GM23338 (cell line): Measurements from ENCODE around the gene SCN2A. TPM values are rescaled to one million over a fixed set of nuclear protein-coding genes. Genes with fewer than 3 reads are reported as not detected.

Experiments
- ATAC-seq: fragments of 200-7000 bp; cut with Tn5 transposase; 3 replicates; pipeline ENCODE4 v1.9.1; 2020
- DNase-seq: peaks from one replicate; pipeline ENCODE4 v3.0.0-alpha.2; 2015; ENCODE audit warnings: low spot score
- H2AFZ ChIP-seq: fragments of 200-600 bp; sonication (generic); 2 replicates; pipeline ENCODE4 v1.8.0; 2016; ENCODE audit warnings: antibody characterized with exemption, mild to moderate bottlenecking, moderate library complexity
- H3F3A ChIP-seq: fragments of 200-600 bp; sonication (generic); replicated peaks from 2 replicates; pipeline ENCODE4 v1.8.0; 2017; ENCODE audit warnings: antibody characterized with exemption, mixed run types, low read depth
- H3K27ac ChIP-seq: fragments of 200-600 bp; sonication (generic); 2 replicates; pipeline ENCODE4 v1.6.1; 2016; ENCODE audit warnings: low read depth
- H3K27me3 ChIP-seq: fragments of 200-600 bp; sonication (generic); 2 replicates; pipeline ENCODE4 v1.8.0; 2016; ENCODE audit warnings: mild to moderate bottlenecking, mixed run types, moderate library complexity; ENCODE audit not compliant: insufficient read depth
- H3K36me3 ChIP-seq: fragments of 200-600 bp; sonication (generic); 2 replicates; pipeline ENCODE4 v1.8.0; 2016; ENCODE audit warnings: mild to moderate bottlenecking; ENCODE audit not compliant: insufficient read depth
- H3K4me1 ChIP-seq: fragments of 200-600 bp; sonication (generic); 2 replicates; pipeline ENCODE4 v1.8.0; 2016; ENCODE audit warnings: mild to moderate bottlenecking, moderate library complexity; ENCODE audit not compliant: insufficient read depth
- H3K4me2 ChIP-seq: fragments of 200-600 bp; sonication (generic); 2 replicates; pipeline ENCODE4 v1.7.1; 2017; ENCODE audit warnings: mixed run types
- H3K4me3 ChIP-seq: fragments of 200-600 bp; sonication (generic); 2 replicates; pipeline ENCODE4 v1.6.1; 2016; ENCODE audit warnings: mixed run types
- H3K79me2 ChIP-seq: fragments of 200-600 bp; sonication (generic); replicated peaks from 2 replicates; pipeline ENCODE4 v1.8.0; 2017; ENCODE audit warnings: mild to moderate bottlenecking; ENCODE audit not compliant: insufficient read depth
- H3K9me2 ChIP-seq: fragments of 200-600 bp; sonication (generic); 2 replicates; pipeline ENCODE4 v1.8.0; 2017; ENCODE audit not compliant: insufficient read depth
- H4K20me1 ChIP-seq: fragments of 200-600 bp; sonication (generic); replicated peaks from 2 replicates; pipeline ENCODE4 v1.8.0; 2017; ENCODE audit warnings: mild to moderate bottlenecking; ENCODE audit not compliant: insufficient read depth
- H3K27ac Mint-ChIP-seq: 2 replicates; pipeline ENCODE4 v1.8.0; 2020; ENCODE audit warnings: inconsistent platforms, mild to moderate bottlenecking, moderate library complexity, mixed read lengths
- H3K27me3 Mint-ChIP-seq: 3 replicates; pipeline ENCODE4 v1.8.0; 2022; ENCODE audit warnings: low read depth, mild to moderate bottlenecking, moderate library complexity, mixed read lengths, inconsistent platforms; ENCODE audit not compliant: insufficient read depth, poor library complexity
- H3K36me3 Mint-ChIP-seq: 3 replicates; pipeline ENCODE4 v1.8.0; 2021; ENCODE audit warnings: low read depth, mild to moderate bottlenecking, inconsistent platforms, moderate library complexity, mixed read lengths
- H3K4me1 Mint-ChIP-seq: 3 replicates; pipeline ENCODE4 v1.8.0; 2020; ENCODE audit warnings: mild to moderate bottlenecking, inconsistent platforms, mixed read lengths
- H3K4me3 Mint-ChIP-seq: 3 replicates; pipeline ENCODE4 v1.8.0; 2021; ENCODE audit warnings: moderate library complexity, mild to moderate bottlenecking, inconsistent platforms, mixed read lengths
- H3K9me3 Mint-ChIP-seq: 3 replicates; pipeline ENCODE4 v1.8.0; 2020; ENCODE audit warnings: moderate library complexity, mild to moderate bottlenecking, inconsistent platforms, mixed read lengths
- CREB1 ChIP-seq: fragments of 250-450 bp; sonication (Bioruptor Pico); IDR thresholded peaks from 2 replicates; pipeline ENCODE4 v1.5.0; 2020; ENCODE audit warnings: low read depth, mild to moderate bottlenecking, moderate library complexity
- CTCF ChIP-seq, 2 experiments: fragments of 200-600 bp in 1 of 2; sonication (generic) in 1 of 2; conservative IDR thresholded peaks; 2 replicates each; pipeline versions ENCODE4 v1.5.1 to v1.6.1; 2016 to 2017; ENCODE audit warnings: antibody characterized with exemption in 2 of 2, low read depth in 2 of 2, mild to moderate bottlenecking in 2 of 2, moderate library complexity in 1 of 2
- ETS1 ChIP-seq: IDR thresholded peaks from 2 replicates; pipeline ENCODE4 v1.6.1; 2016; ENCODE audit warnings: antibody characterized with exemption
- EZH2 ChIP-seq: fragments of 200-600 bp; sonication (generic); IDR thresholded peaks from one replicate; pipeline ENCODE4 v1.8.0; 2017; ENCODE audit warnings: antibody characterized with exemption, mild to moderate bottlenecking, low read depth; ENCODE audit not compliant: unreplicated experiment
- EZH2phosphoT487 ChIP-seq: fragments of 200-600 bp; sonication (generic); IDR thresholded peaks from one replicate; pipeline ENCODE4 v1.8.1; 2018; ENCODE audit warnings: antibody characterized with exemption; ENCODE audit not compliant: unreplicated experiment
- JUNB ChIP-seq: IDR thresholded peaks from one replicate; pipeline ENCODE4 v1.6.1; 2016; ENCODE audit warnings: antibody characterized with exemption; ENCODE audit not compliant: unreplicated experiment
- NANOG ChIP-seq: IDR thresholded peaks from 2 replicates; pipeline ENCODE4 v1.6.1; 2016; ENCODE audit warnings: antibody characterized with exemption, borderline replicate concordance
- POLR2AphosphoS5 ChIP-seq: IDR thresholded peaks from 2 replicates; pipeline ENCODE4 v1.6.1; 2016; ENCODE audit warnings: antibody characterized with exemption, low read depth
- REST ChIP-seq: IDR thresholded peaks from one replicate; pipeline ENCODE4 v1.6.1; 2018; ENCODE audit warnings: antibody characterized with exemption; ENCODE audit not compliant: unreplicated experiment
- STAT1 ChIP-seq: IDR thresholded peaks from one replicate; pipeline ENCODE4 v1.6.1; 2016; ENCODE audit warnings: antibody characterized with exemption; ENCODE audit not compliant: unreplicated experiment
- ZNF114 ChIP-seq: fragments of 250-450 bp; sonication (Bioruptor Pico); IDR thresholded peaks from 2 replicates; pipeline ENCODE4 v1.5.0; 2020; ENCODE audit warnings: mild to moderate bottlenecking, moderate library complexity
- ZNF331 ChIP-seq: fragments of 250-450 bp; sonication (Bioruptor Pico); IDR thresholded peaks from 2 replicates; pipeline ENCODE4 v1.5.0; 2020; ENCODE audit warnings: low read depth, mild to moderate bottlenecking, moderate library complexity
- ZNF462 ChIP-seq: fragments of 250-450 bp; sonication (Bioruptor Pico); IDR thresholded peaks from 2 replicates; pipeline ENCODE4 v1.5.0; 2020; ENCODE audit warnings: mild to moderate bottlenecking, moderate library complexity
- polyA plus RNA-seq: library from polyadenylated mRNA; unstranded; fragments of >200 nt; fragmentation: Nextera tagmentation; extraction: Ambion mirVana; gene quantifications from 2 replicates; pipeline ENCODE4 v1.2.1, GENCODE V29; 2016
- total RNA-seq: library from RNA; depleted of rRNA; stranded (reverse); fragments of >200 nt; shearing (Covaris generic); gene quantifications from 2 replicates; pipeline ENCODE4 v1.2.3, GENCODE V29; 2014

Gene SCN2A
- total and polyA plus RNA-seq, 2 experiments from 2014 or later = 0.45 to 0.52 TPM

- Histone ChIP-seq H4K20me1 (no peaks in the 10 kb centered on the region), H3K36me3 (no peaks in the 10 kb centered on the region), H3K9me2 (0 out of 2 replicates have a peak, but pooled peaks cover 5% of the 10 kb centered on the region), H3K27ac (no peak overlapping the region), H3K4me3 (no peak overlapping the region), H3K4me2 (no peak overlapping the region), H3K27me3 (no peaks in the 10 kb centered on the region), H2AFZ (no peak overlapping the region), H3K4me1 (peaks cover under 1% of the 10 kb centered on the region; the same call in 1 of the 2 replicates), H3F3A (no peaks in the 10 kb centered on the region), H3K79me2 (no peaks in the 10 kb centered on the region)
- ATAC-seq (no peak), DNase-seq (no peak)
- no peaks in the 10 kb centered on the region for H3K9me3 Mint-ChIP-seq
- TF ChIP-seq CREB1 (CRISPR knock-in tag) = no peak
- no peak for TF ChIP-seq ETS1
- TF ChIP-seq EZH2 = no peak
- TF ChIP-seq POLR2AphosphoS5 = no peak
- TF ChIP-seq ZNF331 (CRISPR knock-in tag) = no peak
- TF ChIP-seq ZNF462 = no peak
- no peak for TF ChIP-seq REST
- TF ChIP-seq ZNF114 (CRISPR knock-in tag) = no peak
- no peak for TF ChIP-seq STAT1
- no peak for TF ChIP-seq NANOG
- TF ChIP-seq CTCF (conservative IDR thresholded peaks at IDR 0.05; ENCODE audit: low read depth in 2 of 2) = no peak
- TF ChIP-seq EZH2phosphoT487 = no peak
- no peak for TF ChIP-seq JUNB
- no peak overlapping the region for H3K4me3 Mint-ChIP-seq
- peaks cover 6% of the 10 kb centered on the region for H3K4me1 Mint-ChIP-seq
- no peaks in the 10 kb centered on the region for H3K27me3 Mint-ChIP-seq
- H3K27ac Mint-ChIP-seq = no peak overlapping the region
- H3K36me3 Mint-ChIP-seq = no peaks in the 10 kb centered on the region
These were observed 49.9 kb downstream of the SCN2A start for GRCh38 chr2:165289069-165289468.
